ENCODE measurements around the gene WDR1.

The WDR1 gene

DNA sequence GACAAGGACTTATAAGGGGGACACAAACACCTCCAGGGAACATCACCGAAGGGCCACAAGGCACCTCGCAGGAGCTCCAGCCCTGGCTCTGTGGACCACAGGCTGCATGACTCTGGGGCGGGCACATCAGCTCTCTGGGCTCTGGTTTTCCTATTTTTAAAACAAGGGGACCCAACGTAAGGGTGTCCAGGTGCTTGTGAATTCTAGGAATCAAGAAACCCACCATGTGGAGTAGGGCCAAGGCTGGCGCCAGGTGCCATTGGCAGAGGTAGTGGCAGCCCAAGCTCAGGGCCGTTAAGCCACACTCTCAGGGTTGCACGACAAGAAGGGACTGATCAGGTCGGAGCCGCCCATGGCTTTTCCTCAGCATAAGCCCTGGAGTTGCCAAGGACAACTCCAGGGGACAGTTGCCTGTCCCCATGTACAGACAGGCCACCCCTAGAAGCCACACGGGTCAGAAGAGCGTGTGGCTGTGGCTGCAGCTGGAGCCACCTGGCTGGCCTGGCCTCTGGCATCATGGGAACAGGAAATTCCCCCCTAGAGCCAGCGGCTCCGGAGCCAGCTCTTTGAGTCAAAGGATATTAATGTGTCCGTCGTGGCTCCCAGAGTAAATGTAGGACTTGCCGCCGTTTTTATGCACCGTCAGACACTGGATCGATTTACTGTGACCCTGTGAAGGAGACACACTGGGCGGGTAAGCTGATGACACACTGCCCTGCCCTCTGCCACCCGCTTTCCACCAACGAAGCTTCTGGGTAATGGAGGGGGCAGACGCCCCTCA lies 32.5 kb downstream of the WDR1 start:
- no peak for FAIRE-seq

DNA sequence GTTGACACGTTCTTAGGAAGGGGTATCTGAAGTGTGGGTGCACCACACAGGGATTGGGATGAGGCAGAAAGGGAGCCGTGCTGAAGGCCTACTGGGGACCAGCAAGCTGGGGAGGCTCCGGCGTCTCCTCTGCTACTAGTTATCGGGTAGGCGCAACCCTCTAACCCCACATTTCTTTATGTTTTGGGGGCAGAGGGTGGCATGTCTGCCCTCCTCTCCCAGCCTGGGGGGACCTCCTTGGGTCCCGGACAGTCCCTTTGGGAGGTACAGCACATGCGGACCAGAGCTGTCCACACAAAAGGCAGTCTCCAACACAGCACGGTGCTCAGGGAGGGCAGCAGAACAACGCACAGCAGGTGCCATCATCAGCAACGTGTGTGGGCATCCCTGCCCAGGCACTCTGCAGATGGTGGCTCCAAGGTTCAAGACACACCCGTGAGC lies 33.2 kb downstream of the WDR1 start:
- FAIRE-seq = no peak

DNA sequence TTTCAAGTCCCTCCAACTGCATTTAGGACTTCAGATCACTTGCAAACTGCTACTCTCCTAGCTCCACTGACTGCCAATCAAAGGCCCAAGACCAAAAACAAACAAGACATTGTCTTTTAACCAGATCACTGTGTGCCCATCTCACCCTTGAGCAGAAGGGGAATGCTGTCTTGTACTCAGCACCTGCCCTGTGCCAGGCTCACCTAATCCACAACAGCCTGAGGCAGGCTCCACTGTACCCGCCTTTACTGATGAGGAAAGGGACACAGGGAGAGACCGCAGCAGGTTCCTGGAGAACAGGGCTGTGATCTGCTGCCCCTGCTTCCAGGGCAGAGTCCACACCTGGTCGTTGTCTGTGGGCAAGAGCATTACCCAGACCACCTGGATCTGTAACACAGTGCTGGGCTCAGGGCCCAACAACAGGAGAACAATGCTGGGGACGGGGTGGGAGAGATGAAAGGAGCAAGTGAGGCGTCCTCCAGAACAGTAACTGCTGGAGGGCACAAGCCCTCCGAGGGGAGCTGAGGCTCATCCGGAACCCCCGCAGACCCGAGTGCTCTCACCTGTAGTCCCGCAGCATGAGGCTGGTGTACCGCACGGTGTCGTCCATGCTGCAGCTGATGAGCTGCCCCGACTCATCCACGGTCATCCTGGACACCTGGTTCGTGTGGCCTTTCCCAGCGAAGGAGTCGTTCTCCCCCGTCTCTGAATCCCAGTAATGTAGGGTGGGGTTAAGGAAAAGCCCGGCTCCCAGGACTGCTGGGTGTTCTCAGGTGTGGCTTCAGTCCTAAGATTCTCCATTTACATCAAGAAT lies 33.9 kb downstream of the WDR1 start:
- no peak for FAIRE-seq

DNA sequence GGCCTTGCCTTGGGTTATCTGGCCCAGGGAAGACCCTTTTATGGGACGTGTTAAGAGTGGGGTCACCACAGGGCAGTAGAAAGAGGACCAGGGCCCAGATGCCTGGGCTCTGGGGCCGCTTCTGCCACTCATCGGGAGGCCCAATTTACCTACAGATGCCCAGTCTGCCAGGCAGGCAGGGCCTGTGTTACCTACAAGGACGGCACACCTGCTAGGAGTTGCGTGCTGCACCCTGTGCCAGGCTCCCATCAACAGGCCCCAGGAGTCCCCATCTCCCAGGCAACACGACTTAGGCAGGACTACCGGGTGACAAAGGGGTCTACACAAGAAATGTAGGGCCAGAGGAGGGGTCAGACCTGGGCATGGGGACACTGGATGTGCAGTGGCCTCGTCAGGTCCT lies 34.6 kb downstream of the WDR1 start:
- no peak for FAIRE-seq

DNA sequence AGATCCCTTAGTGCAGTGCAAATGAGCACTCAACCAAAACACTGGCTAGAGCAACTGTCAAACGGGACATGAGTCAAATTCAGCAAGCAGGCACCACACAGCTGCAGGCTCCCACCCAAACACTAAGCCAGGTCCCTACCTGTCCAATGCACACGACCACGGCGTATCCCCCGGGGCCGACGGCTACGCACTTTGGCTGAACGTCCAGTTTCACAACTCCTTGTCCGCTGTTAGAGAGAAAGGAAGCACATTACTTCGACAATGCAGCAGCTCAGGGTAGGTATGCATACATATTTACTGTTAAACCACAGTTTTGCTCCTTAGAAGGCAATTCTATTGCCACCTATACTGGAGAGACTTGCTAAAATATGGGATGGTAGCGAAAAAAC lies 35.4 kb downstream of the WDR1 start:
- FAIRE-seq = no peak

DNA sequence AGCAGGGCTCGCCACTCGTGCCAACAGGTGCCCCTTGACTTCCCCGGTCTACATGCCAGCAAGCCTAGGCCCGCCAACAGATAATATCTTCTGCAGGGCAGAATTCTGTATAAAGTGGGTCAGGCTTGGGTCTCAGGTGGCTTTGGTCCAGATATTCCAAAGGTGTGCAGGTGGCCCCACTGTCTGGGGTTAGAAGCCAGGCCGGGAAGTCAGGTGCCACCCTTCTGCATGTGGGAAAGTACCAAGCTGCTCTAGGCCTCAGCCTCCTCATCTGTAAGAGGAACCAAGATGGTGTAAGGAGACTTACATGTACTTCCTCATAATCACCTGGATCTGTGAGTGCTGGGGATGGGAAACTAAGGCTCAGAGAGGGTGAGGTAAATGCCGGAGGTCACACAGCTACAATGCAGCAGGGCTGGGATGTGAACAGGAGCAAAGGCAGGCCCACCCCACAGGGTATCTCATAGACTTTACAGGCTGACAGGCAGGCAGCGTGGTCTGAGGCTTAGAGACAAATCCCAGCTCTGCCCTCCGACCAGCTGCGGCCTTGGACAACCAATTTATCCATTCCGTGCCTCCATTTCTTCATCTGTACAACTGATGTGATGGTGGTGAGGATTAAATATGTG lies 35.9 kb downstream of the WDR1 start:
- no peak for FAIRE-seq

DNA sequence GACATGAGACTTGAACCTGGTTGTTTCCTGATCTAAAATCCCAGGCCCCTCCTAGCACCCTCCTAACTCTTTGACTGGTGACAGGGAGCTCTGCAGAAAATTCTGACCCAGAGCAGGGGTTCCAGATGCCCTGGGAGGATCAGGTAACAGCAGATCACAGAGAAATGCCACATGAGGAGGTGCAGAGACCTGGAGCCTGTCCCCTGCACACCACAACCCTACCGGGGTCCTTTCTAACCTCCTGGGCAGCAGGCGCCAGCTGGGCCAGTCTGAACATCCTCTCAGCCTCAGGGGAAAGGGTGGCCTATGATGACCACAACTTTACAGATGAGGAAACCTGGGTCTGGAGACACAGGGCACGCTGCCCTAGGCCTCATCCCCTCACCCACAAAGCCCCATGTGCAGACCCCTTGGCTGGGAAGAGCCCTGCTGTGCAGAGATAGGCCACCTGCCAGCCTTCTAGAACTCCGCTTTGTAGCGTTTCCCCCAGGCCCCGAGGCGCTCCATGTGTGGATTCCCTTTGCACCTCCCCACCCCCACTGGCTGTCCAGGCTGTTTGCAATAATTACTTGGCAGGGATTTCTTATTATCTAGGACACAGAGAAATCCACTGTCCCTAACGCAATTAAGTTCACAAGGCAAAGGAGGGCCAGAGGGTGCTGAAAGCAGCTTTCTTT lies 36.5 kb downstream of the WDR1 start:
- FAIRE-seq = no peak

DNA sequence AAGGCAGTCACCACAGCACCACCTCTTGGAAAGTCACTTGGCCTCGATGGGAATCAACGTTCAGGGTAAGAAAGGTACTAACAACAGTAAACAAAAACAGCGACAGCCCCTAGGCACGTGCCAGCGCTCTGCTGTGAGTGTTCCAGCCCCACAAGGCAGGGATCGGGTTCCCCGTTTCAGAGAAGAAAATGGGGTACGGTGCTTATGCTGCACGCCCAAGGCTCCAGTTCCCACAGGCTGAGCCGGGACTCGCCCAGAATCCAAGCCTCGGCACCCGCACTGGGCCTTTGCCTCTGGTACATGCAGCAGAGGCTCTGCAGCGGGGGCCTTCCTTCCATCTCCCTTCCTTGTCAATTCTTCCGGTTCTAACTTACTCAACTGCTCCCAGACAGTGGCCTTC lies 37.3 kb downstream of the WDR1 start:
- no peak for FAIRE-seq

DNA sequence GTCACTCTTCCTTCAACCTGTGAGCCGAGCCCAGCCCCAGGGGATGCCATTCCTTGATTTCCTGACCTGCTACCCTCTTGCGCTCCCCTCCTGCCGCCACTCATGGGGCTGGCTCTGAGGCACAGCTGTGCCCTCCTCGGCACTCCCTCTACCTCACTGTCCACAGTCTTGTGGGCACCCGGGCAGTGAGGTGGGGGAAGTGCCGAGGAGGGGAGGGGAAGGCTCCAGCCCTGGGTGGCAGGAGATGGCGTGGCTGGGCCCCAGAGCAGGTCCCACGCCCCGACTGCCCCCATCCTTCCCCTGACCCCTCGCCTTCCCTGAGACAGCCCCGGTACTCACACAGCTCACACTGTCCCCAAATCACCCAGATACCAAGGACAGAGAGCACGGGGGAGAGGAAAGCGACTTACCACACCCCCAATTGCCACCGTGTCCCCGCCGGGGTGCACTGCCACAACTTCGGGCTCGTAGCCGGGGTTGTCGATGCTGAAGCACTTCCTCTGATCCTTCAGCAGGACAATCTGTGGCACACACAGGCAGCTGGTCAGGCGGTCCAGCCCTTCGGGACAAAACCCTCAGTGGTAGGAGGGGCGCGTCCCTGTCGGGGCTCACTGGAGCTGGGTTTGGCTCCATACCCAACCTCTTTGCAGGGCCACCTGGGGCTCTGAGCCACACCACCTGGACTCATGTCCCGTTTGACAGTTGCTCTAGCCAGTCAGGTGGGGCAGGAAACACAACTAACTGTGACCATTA lies 37.9 kb downstream of the WDR1 start:
- FAIRE-seq = no peak

DNA sequence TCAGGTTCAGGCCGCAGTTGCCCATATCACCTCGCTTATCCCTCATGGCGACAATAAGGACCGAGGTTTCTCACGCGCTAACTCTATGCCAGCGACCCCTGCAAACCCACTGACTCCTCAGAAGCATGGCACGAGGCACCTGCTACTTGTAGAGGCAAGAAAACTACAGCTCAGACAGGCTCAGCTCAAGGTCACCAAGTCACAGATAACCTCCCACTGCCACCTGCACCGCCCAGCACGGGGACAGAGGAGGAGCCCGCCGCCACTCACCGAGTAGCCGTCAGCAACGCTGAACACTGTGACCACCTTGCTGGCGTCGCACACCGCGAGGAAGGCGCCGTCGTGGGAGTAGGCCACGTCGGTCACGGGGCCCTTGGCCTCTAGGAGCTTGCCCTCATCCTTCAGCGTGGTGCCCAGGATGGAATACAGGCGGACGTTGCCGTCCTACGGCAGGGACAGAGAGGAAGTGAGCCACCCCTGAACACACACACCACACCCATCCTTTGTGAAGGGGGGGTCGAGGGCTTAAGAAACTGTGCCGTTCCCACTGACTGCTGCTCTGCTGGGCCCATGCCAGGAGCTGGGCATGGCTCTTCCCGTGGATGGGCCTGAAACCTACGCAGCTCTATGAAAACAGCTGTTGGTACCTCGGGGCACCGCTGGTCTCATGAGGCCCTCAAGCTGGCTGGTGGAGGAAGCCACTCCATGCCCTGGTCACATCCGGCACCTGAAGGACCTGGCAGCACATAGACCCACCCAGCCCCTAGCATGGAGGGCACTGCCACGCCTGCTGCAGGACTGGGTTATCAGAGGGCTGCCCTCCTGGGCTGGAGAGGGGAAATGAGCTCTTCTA lies 38.9 kb downstream of the WDR1 start:
- FAIRE-seq = no peak

DNA sequence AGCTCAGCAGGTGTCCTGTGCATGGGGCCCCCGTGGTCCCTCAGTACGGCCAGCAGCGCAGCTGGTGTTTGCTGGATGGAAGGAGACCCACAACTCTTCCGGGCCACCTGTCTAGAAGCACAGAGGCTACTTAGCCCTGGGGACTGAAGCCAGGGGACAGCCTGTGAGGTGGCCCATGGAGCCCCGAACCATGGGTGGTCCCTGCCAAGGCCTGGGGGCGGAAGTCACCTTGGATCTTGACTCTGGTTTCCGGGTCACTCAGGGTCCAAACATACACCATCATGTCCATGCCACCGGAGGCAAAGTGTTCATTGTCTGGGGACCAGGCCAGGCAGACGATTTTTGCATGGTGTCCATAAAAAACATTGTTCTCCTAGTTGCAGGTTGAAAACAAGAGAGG lies 39.5 kb downstream of the WDR1 start:
- FAIRE-seq = no peak

DNA sequence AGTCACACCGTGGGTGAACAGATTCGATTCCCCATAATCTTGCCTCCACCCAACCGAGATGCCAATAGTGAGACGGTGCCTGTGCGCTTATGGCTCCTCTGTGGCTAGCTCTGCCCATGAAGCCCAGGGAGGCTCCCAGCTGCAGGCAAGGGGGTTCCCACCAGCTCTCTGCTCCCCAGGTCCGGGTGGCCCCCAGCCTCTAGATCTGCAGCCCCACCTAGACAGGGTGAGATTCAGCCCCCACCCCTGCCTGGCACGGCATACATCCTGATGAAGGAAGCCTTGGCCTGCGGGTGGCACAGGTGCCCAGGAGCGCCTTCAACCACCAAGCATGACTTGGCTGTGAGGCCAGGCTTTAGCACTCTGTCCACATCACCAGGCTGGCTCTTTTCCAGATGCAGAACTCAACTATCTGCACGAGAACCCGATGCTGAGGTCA lies 40.6 kb downstream of the WDR1 start:
- FAIRE-seq = no peak

DNA sequence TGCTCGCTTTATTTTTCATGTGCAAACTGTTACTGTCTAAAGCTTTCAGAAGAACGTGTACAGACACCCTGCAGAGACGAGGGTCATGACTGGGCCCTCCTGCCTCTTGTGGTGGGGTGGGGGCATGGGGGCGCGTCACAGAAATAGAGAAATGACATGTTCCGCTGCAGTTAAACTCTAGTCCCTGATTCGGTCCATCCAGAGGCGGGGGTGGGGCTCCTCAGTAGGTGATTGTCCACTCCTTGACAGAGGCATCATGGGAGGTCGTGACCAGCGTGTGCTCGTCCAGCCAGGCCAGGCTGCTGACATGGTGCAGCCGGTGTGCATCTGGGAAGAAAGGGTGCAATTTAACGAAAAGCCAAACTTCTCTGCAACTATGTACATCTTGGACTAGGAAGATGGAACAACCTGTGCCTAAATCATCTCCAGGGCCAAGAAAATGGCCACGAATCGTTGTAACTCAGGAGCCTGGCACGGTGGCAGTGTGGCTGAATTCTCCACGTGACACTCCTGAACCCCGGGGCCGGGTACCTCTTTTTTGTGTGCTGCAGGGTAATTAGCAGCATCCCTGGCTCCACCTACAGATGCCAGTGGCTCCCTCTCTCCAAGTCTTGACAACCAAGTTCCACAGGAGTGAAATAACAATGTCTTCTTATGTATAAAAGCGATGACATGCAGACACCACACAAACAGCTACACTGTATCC lies 41.3 kb downstream of the WDR1 start:
- no peak for FAIRE-seq

DNA sequence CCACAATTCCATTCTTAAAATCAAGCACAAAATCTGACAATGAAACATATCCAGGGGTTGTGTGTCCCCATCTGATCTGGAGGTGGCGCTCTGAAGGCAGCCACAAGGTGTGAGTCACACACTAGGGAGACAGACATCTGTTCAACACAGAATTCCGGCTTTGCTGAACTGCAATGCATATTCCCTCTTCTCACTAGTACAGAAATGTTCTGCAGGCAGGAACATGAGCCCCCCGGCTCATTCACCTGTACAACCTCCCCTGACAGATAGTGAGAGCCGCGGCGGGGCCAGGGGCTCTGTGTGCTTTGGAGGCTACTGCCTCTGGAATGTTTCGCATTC lies 41.9 kb downstream of the WDR1 start:
- FAIRE-seq = no peak

DNA sequence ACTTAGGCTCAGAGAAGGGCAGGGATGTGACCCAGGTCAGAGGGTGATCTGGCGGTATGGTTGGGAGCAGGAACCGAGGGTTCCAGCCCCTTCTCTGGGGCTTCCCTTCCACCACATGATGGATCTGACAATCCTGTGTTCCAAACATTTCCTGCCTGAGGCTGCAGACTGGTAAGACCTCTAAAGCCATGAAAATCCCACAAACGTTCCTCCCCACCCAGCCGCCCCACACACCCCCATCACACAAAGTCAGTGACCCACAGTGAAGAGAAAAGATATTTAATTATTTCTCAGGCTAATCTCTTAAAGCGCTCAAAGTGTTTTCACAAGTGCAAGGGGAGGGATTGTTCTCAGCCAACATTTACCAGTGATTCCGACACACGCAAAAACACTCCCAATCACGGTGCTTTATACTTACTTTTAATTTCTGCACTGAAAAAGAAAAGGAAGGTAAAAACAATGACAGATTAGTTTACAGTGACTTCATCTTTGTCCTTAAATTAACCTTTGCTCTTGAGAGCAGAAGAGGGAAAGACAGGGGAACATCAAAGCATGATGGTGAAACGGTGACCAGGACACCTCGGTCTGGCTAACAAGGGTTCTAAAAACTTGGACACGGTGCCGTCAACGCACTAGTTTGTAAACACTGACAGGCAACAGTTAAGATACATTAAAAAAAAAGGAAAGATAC lies 42.4 kb downstream of the WDR1 start:
- FAIRE-seq = no peak

DNA sequence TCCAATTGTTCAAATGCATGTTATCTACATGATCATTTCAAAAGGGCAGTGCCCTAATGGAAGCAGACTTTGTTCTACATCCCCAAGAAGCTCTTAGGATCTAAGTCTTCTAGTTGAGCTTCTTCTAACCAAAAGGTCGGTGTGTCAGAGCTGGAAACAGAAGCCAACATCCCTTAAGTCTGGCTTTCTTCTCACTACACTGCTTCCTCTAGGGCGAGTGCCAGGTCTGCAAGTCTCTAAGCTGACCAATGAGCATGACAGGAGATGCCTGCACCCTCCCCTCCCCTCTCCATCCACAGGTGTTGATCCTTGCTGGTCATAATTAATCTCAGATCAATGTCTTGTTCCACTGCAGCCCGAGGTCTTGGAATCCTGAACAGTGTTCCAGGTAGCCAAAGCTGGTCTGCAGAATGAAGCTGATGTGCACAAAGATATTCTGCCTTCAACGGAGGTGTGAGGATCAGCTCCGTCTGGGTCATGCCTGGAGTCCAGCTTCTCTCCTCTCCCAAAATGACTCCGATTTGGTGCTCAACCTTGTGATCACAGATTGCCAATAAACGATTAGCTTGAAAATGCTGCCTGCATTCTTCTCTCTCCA lies 44.1 kb downstream of the WDR1 start:
- no peak for FAIRE-seq

DNA sequence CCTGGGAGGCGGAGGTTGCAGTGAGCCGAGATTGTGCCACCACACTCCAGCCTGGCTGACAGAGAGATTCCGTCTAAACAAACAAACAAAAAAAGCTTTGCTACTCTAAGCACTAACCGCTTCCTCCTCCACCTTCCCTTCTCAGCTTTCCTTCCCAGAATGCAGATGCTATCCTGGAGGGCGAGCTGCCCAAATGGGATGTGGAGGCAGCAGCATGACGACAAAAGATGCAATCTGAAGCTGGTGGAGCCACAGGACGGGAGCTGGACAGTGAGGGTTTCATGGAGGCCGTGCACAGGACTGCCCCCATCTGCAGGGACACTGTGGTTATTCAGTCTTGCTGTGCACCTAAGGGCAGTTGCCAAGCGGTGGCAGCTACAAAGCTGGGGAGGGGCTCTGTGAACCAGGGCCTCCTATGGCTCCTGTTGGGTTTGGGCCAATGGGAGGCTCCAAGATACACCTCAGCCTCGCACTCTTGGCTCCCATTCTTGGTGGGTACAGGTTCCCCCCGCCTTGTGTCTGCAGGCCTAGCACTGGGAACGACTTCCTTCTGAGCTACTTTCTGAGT lies 47.4 kb downstream of the WDR1 start:
- FAIRE-seq = no peak

DNA sequence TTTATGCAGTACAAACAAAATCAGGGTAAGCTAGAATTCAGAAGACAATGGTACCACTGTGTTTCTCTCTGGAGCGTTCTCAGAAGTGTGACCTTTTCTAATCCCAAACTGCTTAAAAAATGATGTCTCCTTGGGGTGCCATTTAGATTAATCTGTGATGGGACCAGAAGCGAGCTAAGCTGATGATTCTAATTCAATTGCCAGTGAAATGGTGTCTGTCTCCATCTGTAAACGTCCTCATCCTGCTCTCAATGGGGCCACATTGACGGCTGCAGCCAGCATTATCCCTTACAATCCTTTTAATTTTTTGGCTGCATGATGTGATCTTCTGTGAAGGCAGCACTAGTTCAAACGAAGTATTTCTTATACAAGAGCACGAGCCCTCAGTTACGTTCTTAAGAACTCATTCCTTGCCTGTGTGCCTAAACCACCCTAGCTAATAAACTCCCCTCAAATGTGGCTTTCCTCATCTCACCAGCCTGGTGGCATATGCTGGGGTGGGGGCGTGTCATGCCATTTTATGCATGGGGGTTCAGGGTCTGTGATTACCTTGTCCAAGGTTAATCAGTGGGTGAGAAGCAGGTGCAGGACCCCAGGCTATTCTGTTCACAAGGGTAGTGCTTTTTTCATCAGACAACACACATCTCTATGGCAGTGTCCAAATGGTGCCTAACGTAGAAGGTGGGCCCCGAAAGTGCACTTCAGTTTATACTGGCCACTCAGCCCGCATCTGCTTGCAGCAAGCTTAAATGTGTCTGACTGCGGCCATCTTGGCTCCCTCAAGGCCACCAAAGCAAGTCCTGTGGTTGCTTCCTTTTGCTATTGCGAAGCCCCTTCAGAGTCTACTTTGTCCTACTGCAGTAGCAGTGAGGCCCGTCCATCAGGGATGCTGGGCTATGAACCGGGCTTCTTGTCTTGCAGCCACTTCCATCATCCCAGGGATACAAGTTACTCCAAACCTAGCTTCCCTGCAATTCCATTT lies 49.6 kb downstream of the WDR1 start:
- FAIRE-seq = no peak

Data from endometrium (tissue), 2 donors.